Measurements from ENCODE around the gene GRXCR1.
A peak's percentile ranks its signal among the peaks of the same experiment; 100 is the strongest.

GRXCR1 gene

GRCh38 chr4:42892413-42892812, at the start of gene GRXCR1:
GRXCR1 (plus strand) TSS chr4:42892713; CDS start chr4:42893267, 554 bp downstream.
- no peak for DNase-seq (ENCODE audit: low read depth)
- TF ChIP-seq CTCF (conservative IDR thresholded peaks at IDR 0.05; ENCODE audit: low read length) = no peak
- no peak within 1 kb of the TSS for H3K4me3 ChIP-seq (ENCODE audit: low read length)

GRCh38 chr4:42843694-42844093, 48.8 kb upstream of the GRXCR1 start:
- no peak for DNase-seq (ENCODE audit: low read depth)
- TF ChIP-seq CTCF (conservative IDR thresholded peaks at IDR 0.05; ENCODE audit: low read length) = no peak
- no peak overlapping the region for H3K4me3 ChIP-seq (ENCODE audit: low read length)

GRCh38 chr4:42844422-42845070, 48.0 kb upstream of the GRXCR1 start:
- DNase-seq (ENCODE audit: low read depth) = no peak
- TF ChIP-seq CTCF (conservative IDR thresholded peaks at IDR 0.05; ENCODE audit: low read length) = no peak
- no peak overlapping the region for H3K4me3 ChIP-seq (ENCODE audit: low read length)

GRCh38 chr4:42845586-42845985, 46.9 kb upstream of the GRXCR1 start:
- DNase-seq (ENCODE audit: low read depth) = no peak
- H3K4me3 ChIP-seq (ENCODE audit: low read length) = no peak overlapping the region
- TF ChIP-seq CTCF (conservative IDR thresholded peaks at IDR 0.05; ENCODE audit: low read length) = no peak

- no peak for DNase-seq (ENCODE audit: low read depth)
- no peak for TF ChIP-seq CTCF (conservative IDR thresholded peaks at IDR 0.05; ENCODE audit: low read length)
- no peak overlapping the region for H3K4me3 ChIP-seq (ENCODE audit: low read length)
These were observed 36.7 kb upstream of the GRXCR1 start for GRCh38 chr4:42855779-42856178.

GRCh38 chr4:42865572-42866189, 26.8 kb upstream of the GRXCR1 start:
- H3K4me3 ChIP-seq (ENCODE audit: low read length) = no peak overlapping the region
- peak; percentile 52 for DNase-seq (ENCODE audit: low read depth)
- peak; percentile 82 for TF ChIP-seq CTCF (conservative IDR thresholded peaks at IDR 0.05; ENCODE audit: low read length)

GRCh38 chr4:42871261-42871660, 21.3 kb upstream of the GRXCR1 start:
- no peak overlapping the region for H3K4me3 ChIP-seq (ENCODE audit: low read length)
- no peak for DNase-seq (ENCODE audit: low read depth)
- no peak for TF ChIP-seq CTCF (conservative IDR thresholded peaks at IDR 0.05; ENCODE audit: low read length)
